ENCODE measurements around the gene RAB27A. TPM values are rescaled to one million over a fixed set of nuclear protein-coding genes. Genes with fewer than 3 reads are reported as not detected.

RAB27A gene
- total RNA-seq, 1 donor from 2014 or later = 14.5 TPM

DNA sequence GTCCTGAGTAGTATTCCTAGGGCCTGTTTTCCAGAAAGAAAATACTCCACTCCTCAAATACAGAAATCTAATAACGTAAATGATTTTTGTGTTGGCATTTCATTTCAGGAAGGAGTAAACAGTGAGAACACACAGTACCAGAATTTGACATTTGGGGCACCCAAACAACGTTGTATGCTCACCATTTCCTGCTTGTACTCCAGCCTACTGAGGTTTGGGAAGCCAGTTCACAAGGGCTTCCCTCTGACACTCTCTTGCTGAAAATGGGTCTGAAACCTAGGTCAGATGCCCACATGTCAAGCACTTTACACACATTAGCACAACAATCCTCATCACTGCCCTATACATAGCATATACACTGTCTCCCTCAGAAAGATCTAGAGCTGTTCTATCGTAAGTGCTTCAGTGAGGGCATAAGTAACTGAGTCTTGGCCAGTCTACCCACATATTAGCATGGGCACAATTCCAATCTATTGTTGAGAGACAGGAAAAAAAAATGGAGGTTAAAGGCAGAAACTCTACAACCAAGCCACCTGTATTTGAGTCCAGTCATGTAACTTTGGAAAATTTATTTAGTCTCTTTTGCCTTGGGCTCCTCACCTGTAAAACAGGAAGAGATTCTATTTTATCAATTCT lies 49.4 kb downstream of the RAB27A start:
- H3K4me1 Mint-ChIP-seq (ENCODE audit: unreplicated experiment) = no peaks in the 10 kb centered on the region
- H3K4me3 Mint-ChIP-seq = no peak overlapping the region

DNA sequence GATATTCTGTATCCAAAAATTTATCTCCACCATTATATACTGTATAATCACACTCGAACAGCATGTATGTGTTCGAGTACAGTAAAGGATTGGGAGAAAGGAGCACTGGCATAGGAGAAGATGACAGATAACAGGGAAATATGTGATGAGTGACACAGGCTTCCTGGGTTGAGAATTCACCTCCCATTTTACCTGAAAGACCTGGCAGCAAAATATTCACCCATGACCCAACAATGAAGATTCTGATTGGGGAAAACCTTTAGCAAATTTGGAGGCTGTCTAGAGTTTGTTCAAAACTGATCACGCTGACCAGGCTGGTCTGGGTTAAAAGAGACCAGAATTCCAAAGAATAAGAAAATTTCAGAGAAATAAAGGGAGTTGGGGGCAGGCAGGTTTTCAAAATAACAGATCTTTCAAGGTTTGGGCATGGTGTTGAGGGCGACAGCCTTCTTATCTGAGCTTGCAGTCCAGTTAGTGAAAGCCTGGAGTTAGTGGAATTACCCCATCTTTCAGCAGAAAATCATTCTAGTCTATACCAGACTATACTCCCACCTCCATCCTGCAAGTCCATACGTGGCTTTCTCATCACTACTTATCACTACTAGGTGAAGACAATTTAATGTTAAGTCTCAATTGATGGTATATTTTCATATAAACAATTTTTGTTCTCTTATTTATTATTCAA lies 50.0 kb downstream of the RAB27A start:
- Mint-ChIP-seq H3K4me1 (ENCODE audit: unreplicated experiment) (no peaks in the 10 kb centered on the region), H3K27ac (no peak overlapping the region), H3K4me3 (no peak overlapping the region), H3K27me3 (no peaks in the 10 kb centered on the region), H3K36me3 (no peaks in the 10 kb centered on the region), H3K9me3 (no peaks in the 10 kb centered on the region)
- TF ChIP-seq, protein P1, sequence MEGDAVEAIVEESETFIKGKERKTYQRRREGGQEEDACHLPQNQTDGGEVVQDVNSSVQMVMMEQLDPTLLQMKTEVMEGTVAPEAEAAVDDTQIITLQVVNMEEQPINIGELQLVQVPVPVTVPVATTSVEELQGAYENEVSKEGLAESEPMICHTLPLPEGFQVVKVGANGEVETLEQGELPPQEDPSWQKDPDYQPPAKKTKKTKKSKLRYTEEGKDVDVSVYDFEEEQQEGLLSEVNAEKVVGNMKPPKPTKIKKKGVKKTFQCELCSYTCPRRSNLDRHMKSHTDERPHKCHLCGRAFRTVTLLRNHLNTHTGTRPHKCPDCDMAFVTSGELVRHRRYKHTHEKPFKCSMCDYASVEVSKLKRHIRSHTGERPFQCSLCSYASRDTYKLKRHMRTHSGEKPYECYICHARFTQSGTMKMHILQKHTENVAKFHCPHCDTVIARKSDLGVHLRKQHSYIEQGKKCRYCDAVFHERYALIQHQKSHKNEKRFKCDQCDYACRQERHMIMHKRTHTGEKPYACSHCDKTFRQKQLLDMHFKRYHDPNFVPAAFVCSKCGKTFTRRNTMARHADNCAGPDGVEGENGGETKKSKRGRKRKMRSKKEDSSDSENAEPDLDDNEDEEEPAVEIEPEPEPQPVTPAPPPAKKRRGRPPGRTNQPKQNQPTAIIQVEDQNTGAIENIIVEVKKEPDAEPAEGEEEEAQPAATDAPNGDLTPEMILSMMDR (conservative IDR thresholded peaks at IDR 0.05) = no peak
- DNase-seq (ENCODE audit: extremely low spot score, unreplicated experiment) = no peak

More for the DNA sequence above, 49.4 kb downstream of the RAB27A start:
- no peak overlapping the region for H3K27ac Mint-ChIP-seq
- TF ChIP-seq, protein P1 (conservative IDR thresholded peaks at IDR 0.05) = no peak
- H3K9me3 Mint-ChIP-seq = no peaks in the 10 kb centered on the region
- no peak for DNase-seq (ENCODE audit: extremely low spot score, unreplicated experiment)
- no peaks in the 10 kb centered on the region for H3K27me3 Mint-ChIP-seq
- no peaks in the 10 kb centered on the region for H3K36me3 Mint-ChIP-seq

DNA sequence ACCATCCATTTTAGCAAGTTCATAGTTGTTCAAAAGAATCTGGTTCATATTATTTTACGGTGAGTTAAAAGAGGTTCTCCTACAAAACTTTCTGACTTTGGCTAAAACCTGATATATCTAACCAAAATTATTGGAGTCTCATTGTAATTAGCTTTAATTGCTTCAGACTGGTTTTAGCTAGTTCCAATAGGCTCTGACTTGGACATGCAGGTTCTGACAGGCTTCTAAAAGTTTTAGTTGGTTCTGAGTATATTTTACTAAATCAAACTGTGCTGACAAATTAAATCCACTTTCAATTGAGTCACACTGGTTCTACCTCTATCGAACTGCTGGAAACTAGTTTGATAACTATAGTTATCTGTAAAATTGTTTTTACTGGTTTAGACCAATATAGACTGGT lies 50.7 kb downstream of the RAB27A start:
- Mint-ChIP-seq H3K4me3 (no peak overlapping the region), H3K27me3 (no peaks in the 10 kb centered on the region), H3K36me3 (peaks cover 3% of the 10 kb centered on the region), H3K9me3 (no peaks in the 10 kb centered on the region), H3K4me1 (ENCODE audit: unreplicated experiment) (no peaks in the 10 kb centered on the region), H3K27ac (no peak overlapping the region)
- no peak for DNase-seq (ENCODE audit: extremely low spot score, unreplicated experiment)
- TF ChIP-seq, protein P1 (conservative IDR thresholded peaks at IDR 0.05) = no peak

DNA sequence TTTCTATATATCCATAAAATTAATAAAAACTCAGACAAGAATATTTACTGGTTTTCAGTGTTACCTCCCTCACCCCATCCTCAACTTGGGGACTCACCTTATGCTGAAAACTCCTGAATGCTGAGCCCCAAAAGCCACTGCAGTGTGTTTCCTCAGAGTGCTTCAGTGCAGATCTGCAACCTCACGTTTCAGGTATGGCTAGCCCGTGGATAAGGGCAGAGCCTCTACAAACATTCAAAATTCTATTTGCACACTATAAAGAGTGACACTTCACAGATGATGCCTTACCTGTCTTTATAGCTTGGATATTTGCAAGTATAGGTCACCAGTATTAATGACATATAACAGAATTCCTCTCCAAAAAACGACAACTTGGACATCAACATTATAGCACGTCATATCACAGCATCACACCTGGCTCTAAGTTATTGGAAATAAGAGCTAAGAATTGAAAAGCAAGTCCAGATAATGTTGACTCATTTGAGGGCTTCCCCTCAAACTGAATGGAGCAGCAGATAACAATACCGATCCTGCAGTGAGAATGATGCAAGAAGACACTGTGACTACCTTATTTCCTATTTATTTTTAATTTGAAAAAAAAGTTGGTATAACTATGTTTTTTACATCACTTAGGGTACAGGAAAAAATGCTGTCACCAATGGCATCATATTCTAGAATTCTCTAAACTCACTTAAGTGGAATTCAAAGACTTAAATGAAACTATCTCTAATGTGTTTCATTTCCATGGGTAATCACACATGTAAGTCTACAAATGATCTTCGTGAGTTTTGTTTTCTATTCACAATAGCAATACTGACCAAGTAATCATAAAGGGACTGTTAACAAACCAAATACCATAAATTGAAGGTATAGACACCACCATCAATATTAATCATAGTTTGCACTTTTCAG lies 52.1 kb downstream of the RAB27A start:
- Mint-ChIP-seq H3K27me3 (no peaks in the 10 kb centered on the region), H3K4me3 (no peak overlapping the region), H3K4me1 (ENCODE audit: unreplicated experiment) (no peaks in the 10 kb centered on the region), H3K36me3 (peaks cover 3% of the 10 kb centered on the region), H3K9me3 (no peaks in the 10 kb centered on the region), H3K27ac (no peak overlapping the region)
- DNase-seq (ENCODE audit: extremely low spot score, unreplicated experiment) = no peak
- TF ChIP-seq, protein P1 (conservative IDR thresholded peaks at IDR 0.05) = no peak

DNA sequence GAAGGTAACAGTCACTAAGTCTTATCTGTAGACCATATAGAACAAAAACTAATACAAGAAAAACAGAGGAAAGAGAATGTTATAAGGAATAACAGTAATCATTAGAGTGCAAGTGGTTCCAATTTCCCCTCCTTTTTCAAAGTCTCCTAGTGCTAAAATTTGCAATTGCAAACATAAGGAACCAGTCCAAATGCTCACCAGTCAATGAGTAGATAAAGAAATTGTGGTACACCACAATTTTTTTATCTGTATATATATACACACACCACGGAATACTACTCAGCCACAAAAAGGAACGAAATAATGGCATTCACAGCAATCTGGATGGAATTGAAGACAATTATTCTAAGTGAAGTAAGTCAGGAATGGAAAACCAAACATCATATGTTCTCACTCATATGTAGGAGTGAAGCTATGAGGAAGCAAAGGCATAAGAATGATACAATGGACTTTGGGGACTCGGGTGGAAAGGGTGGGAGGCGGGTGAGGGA lies 54.0 kb downstream of the RAB27A start:
- TF ChIP-seq, protein P1 (conservative IDR thresholded peaks at IDR 0.05) = no peak
- H3K4me3 Mint-ChIP-seq = no peak overlapping the region
- no peaks in the 10 kb centered on the region for H3K4me1 Mint-ChIP-seq (ENCODE audit: unreplicated experiment)
- H3K36me3 Mint-ChIP-seq = peaks cover 3% of the 10 kb centered on the region
- H3K27me3 Mint-ChIP-seq = no peaks in the 10 kb centered on the region
- no peak for DNase-seq (ENCODE audit: extremely low spot score, unreplicated experiment)
- H3K27ac Mint-ChIP-seq = no peak overlapping the region
- no peaks in the 10 kb centered on the region for H3K9me3 Mint-ChIP-seq
